DMS53 treated with DMSO at 0.1 percent for 48 hours (cell line): Measurements from ENCODE around the gene CACNA1C.

ENCODE experiments used
- DNase-seq: peaks from one replicate; lab custom pipeline; 2025; ENCODE audit not compliant: unreplicated experiment; lab: John Stamatoyannopoulos, UW

CACNA1C gene

DNA sequence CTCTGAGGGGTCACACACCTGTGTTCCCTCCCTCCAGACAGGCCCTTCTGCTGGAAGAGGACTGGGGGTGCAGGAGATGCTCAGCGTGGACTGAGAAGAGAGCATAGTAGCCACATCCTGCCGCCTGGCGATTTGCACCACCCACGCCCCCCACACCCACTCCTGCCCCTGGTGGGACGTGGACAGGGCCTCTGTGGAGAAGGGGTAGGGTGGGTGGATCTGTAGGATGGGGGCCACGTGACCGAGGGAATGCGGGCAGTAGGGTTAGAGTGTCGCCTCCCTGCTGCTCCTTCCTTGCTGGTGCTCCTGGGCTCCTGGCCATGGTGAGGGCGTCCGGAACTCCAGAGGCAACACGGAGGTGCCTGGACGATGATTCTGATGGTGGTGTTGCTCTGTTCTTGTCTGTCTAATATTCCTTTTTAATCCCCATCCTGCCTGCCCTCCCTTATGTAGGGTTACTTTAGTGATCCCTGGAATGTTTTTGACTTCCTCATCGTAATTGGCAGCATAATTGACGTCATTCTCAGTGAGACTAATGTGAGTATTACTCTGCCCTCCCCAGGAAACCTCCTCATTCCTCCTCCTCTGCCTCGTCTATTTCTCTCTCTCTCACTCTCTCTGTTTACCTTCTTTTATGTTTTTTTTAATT, 580.5 kb downstream of the CACNA1C start:
- no peak for DNase-seq

- no peak for DNase-seq
These were observed 581.0 kb downstream of the CACNA1C start for GRCh38 chr12:2633825-2634200.

GRCh38 chr12:2634471-2634870, 581.7 kb downstream of the CACNA1C start:
- DNase-seq, result no peak

DNA sequence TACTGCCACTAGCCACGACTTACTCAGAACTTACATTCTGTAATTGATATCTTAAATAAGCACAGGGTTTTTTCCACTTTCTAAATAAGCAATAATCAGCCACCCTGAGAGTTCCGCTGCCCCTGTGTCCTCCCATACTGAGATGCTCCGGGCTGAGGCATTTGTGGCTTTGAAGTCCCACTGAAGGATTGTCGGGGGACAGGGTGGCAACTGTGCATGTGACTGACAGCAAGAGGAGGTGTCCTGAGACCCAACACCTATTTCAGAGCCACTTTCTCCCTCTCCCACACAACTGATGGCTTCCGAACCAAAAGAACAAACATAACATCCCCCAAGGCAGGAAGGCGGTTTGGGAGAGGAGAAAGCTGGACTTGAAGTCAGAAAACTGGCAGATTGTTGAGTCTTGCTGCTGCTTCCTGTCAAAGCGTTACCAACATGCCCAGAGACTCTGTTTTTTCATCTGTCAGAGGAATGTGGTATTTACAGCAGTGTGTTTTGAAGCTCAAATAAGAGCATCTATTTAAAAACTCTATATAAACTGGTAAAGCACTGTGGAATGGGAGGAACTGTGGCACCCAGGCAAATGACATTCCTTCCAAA, 584.1 kb downstream of the CACNA1C start:
- DNase-seq, result no peak

DNA sequence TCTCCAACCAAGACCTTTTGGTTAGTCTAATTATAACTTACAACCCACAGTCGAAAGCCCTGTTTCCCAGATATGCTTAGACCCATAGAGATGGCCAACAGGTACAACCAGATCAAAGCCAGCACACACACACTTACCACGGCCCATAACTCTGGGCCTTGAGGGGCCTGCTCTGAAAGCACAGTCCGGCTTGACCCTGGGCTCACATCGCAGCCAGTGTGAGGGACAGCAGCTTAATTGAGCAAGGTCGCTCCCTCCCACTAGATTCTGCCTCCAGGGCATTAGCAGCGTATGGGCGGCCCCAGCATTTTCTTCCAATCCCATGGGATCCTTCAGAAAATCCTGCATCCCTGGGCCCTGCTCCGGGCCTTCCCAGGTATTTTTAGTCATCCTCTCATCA, 584.6 kb downstream of the CACNA1C start:
- no peak for DNase-seq

GRCh38 chr12:2638273-2639019, 585.7 kb downstream of the CACNA1C start:
- DNase-seq, result no peak

DNA sequence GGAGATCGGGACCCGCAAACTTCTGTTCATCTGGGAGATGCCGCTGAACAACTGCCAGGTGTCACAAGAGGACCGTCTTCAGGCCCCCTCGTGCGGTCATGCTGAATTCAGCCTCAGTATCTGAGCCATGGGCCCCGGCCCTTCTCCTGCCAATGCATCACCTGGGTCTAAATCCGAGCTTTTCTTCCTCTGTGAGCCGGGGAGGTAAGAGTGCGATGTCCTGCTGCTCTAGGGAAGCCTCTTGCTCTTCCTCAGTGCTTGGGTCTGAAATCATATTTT, 586.2 kb downstream of the CACNA1C start:
- no peak for DNase-seq

DNA sequence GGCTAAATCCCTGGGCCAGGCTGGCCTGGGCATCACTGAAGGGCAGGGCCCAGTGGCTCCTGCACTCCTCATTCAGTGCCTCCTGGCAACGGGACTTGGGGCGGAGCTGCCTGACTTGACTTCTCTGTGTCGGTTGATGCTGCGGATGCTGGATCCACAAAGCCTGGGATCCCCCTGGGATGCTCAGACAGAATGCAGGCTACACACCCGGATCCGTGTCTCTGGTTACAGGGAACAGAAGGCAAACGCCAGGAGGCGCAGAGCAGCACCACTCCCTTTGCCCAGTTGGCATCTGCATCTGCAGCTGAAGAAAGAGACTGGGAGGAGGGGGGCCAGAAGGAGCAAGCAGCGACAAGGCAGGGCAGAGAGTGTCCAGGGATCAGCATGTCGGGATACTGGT, 587.5 kb downstream of the CACNA1C start:
- no peak for DNase-seq

- no peak for DNase-seq
These were observed 587.9 kb downstream of the CACNA1C start for GRCh38 chr12:2640709-2641108.

- no peak for DNase-seq
These were observed 588.4 kb downstream of the CACNA1C start for GRCh38 chr12:2641207-2641606.

- DNase-seq, result no peak
These were observed 589.0 kb downstream of the CACNA1C start for GRCh38 chr12:2641761-2642160.

DNA sequence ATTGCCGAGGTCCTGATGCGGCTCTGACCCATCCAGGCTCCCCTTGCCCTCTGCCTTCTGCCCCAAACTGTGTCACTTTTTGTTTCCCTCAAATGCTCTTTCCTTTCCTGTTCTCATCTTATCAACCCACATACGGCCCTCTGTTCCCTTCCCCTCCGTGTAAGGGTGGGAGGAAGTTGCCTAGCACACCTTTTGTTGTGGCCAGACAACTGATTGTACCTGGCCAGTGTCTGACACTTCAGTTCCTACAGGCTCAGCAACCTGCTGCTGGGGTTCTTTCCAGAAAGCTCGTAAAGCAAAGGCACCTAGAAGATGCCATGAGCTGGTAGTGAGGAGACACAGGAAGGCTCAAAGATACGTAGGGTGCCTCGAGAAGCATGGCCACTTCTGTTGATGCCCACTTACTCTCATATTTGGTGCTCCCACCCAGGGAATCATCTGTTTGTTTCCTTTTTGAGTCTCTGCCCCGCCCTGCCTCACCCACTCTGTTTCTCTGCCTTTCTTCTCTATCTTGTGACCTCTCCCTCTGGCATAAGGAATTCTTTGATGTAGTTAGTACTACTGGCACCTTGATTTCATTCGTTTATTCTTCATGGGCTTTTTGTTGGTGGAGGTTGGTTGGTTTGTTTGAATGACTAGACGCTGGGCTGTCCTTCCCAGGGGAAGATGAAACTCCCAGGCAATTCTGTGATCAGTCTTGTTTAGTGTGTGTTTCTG, 589.5 kb downstream of the CACNA1C start:
- no peak for DNase-seq

- DNase-seq, result no peak
These were observed 590.2 kb downstream of the CACNA1C start for GRCh38 chr12:2642896-2643425.

GRCh38 chr12:2643576-2644135, 590.9 kb downstream of the CACNA1C start:
- DNase-seq, result no peak

GRCh38 chr12:2644683-2645405, 592.1 kb downstream of the CACNA1C start:
- DNase-seq, result no peak

GRCh38 chr12:2645460-2645859, 592.7 kb downstream of the CACNA1C start:
- no peak for DNase-seq

- no peak for DNase-seq
These were observed 593.6 kb downstream of the CACNA1C start for GRCh38 chr12:2646341-2646740.

DNA sequence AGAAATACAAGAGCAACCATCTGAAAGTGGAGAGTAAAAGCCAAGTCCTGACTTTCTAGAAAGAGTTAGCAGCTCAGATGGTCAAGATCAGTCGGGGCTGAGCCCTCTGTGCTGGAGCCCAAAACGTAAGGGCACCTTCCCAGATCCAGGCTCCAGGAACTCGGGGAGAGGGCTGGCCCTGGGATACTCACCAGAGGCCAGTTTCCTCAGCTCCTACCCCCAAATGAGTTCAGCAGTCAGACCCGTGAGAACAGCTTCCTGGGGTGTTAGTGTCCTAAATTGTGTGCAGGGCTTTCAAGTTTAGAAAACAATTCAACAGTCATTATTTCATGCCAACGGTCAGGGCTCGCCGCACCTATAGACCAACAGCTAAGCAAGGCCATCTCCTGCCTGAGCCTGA, 594.4 kb downstream of the CACNA1C start:
- no peak for DNase-seq

DNA sequence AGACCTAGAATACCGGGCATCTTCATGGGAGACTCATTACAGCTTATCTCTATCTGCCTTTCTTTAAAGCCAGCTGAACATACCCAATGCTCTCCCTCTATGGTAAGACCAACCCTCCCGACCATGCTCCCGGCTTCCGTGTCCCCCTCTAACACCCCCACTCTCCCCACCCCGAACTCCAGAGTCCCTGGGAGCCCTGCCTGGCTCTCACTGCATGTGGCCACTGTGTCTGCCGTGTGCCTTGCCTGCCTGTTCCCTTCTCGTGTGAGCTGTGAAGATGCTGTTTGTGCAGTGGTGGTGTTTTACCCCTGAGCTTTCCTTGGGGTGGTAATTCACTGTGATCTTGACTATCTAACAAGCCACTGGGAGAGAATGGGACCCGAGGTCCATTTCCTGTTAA, 595.6 kb downstream of the CACNA1C start:
- DNase-seq, result no peak

DNA sequence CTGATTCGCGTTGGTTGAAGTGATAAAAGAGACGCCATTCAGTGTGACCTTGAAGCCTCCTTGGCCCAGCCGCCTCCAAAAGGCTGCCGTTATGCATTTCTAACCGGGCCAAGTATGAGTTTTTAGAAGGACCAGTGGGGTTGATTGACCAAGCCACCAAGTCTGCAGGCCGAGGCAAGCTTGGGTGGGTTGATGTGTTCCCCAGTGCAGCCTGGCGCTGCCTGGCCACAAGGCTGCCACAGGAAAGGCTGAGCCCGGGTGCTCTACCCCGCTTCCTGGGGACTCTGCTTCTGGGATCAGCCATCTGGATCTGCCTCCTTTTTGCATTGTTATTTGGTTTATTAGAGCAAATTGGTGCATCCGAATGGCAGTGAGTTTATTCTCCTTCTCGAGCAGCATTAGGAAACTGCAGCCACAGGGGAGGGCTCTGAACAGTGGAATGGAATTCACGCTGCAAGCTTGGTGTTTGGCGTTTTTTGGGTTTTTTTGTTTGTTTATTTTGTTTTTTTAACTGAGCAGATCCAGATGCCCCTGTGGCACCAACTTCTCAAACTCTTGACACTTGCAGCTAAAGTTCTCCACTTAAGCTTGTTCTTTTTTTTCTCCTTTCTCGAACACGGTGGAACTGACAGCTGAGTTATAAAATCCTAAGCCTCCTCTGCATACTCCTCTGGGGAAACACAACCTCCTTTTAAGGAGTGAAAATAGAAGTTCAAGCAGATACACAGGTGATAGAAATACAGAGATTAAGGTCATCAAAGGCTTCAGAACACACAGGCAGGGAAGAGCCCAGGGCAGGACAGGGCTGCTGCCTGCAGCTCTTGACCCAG, 596.6 kb downstream of the CACNA1C start:
- DNase-seq, result no peak
